Measurements from ENCODE around the gene GRB7.

GRCh38 chr17:39775031-39775430 is 37.3 kb downstream of the GRB7 start:
- TF ChIP-seq CTCF (IDR thresholded peaks at IDR 0.05) = no peak
- no peak for TF ChIP-seq POLR2A (IDR thresholded peaks at IDR 0.05)
- TF ChIP-seq POLR2AphosphoS5 (IDR thresholded peaks at IDR 0.05) = no peak
